Measurements from ENCODE around the gene MC2R. TPM values are rescaled to one million over a fixed set of nuclear protein-coding genes. Genes with fewer than 3 reads are reported as not detected.

MC2R gene
- total and polyA plus RNA-seq, 2 experiments from 2014 or later, result not detected

GRCh38 chr18:13893418-13893760, 21.9 kb downstream of the MC2R start:
- WGBS, 2 experiments (ENCODE audit: low coverage in 1 of 2, low lambda C conversion rate in 2 of 2, missing lambda C conversion rate in 2 of 2), result 34 to 45% methylated on average over 3 of the region's 3 CpGs
- no peaks in the 10 kb centered on the region for H3K36me3 ChIP-seq (ENCODE audit: low read depth)
- H4K20me1 ChIP-seq (ENCODE audit: insufficient read depth), result no peaks in the 10 kb centered on the region
- H3K27me3 ChIP-seq (replicated peaks; ENCODE audit: insufficient read depth), result no peaks in the 10 kb centered on the region
- in situ Hi-C loops (cut with MboI), result no loop called here
- no peak overlapping the region for H3K27ac ChIP-seq
- H3K9me3 ChIP-seq (ENCODE audit: low read depth), result no peaks in the 10 kb centered on the region
- H3K4me1 ChIP-seq (ENCODE audit: insufficient read depth), result no peaks in the 10 kb centered on the region
- H3K9ac ChIP-seq, result no peak overlapping the region
- H3K79me2 ChIP-seq (ENCODE audit: insufficient read depth), result no peaks in the 10 kb centered on the region
- H3K4me2 ChIP-seq (ENCODE audit: unreplicated experiment), result no peak overlapping the region
- H3F3A ChIP-seq (ENCODE audit: insufficient read depth), result no peaks in the 10 kb centered on the region
- TF ChIP-seq EZH2phosphoT487 (IDR thresholded peaks at IDR 0.05; ENCODE audit: insufficient read depth, low read depth), result no peak
- no peak for TF ChIP-seq EZH2 (IDR thresholded peaks at IDR 0.05; ENCODE audit: insufficient read depth, poor library complexity, severe bottlenecking)
- H2AFZ ChIP-seq, result no peak overlapping the region
- H3K9me2 ChIP-seq (ENCODE audit: insufficient read depth), result no peaks in the 10 kb centered on the region
- DNase-seq, result no peak
- H3K4me3 ChIP-seq, result no peak overlapping the region

GRCh38 chr18:13892098-13892497, 23.2 kb downstream of the MC2R start:
- Histone ChIP-seq H2AFZ (no peak overlapping the region), H3K9me2 (ENCODE audit: insufficient read depth) (no peaks in the 10 kb centered on the region), H3K27ac (no peak overlapping the region), H3K79me2 (ENCODE audit: insufficient read depth) (no peaks in the 10 kb centered on the region), H4K20me1 (ENCODE audit: insufficient read depth) (no peaks in the 10 kb centered on the region), H3K36me3 (ENCODE audit: low read depth) (no peaks in the 10 kb centered on the region), H3K9me3 (ENCODE audit: low read depth) (no peaks in the 10 kb centered on the region), H3K9ac (no peak overlapping the region), H3K4me1 (ENCODE audit: insufficient read depth) (no peaks in the 10 kb centered on the region), H3F3A (ENCODE audit: insufficient read depth) (no peaks in the 10 kb centered on the region), H3K27me3 (replicated peaks; ENCODE audit: insufficient read depth) (no peaks in the 10 kb centered on the region), H3K4me3 (no peak overlapping the region), H3K4me2 (ENCODE audit: unreplicated experiment) (no peak overlapping the region)
- 20 to 37% methylated on average over 2 to 5 of the region's 5 CpGs for WGBS, 2 experiments (ENCODE audit: low coverage in 1 of 2, low lambda C conversion rate in 2 of 2, missing lambda C conversion rate in 2 of 2)
- in situ Hi-C loops (cut with MboI), result no loop called here
- DNase-seq, result no peak
- no peak for TF ChIP-seq EZH2 (IDR thresholded peaks at IDR 0.05; ENCODE audit: insufficient read depth, poor library complexity, severe bottlenecking)
- TF ChIP-seq EZH2phosphoT487 (IDR thresholded peaks at IDR 0.05; ENCODE audit: insufficient read depth, low read depth), result no peak

- H4K20me1 ChIP-seq (ENCODE audit: insufficient read depth), result no peaks in the 10 kb centered on the region
- H3K4me1 ChIP-seq (ENCODE audit: insufficient read depth), result no peaks in the 10 kb centered on the region
- no peaks in the 10 kb centered on the region for H3K9me2 ChIP-seq (ENCODE audit: insufficient read depth)
- H3K36me3 ChIP-seq (ENCODE audit: low read depth), result no peaks in the 10 kb centered on the region
- no peak overlapping the region for H3K4me2 ChIP-seq (ENCODE audit: unreplicated experiment)
- no peaks in the 10 kb centered on the region for H3K9me3 ChIP-seq (ENCODE audit: low read depth)
- H3K79me2 ChIP-seq (ENCODE audit: insufficient read depth), result no peaks in the 10 kb centered on the region
- no peak overlapping the region for H2AFZ ChIP-seq
- H3K27ac ChIP-seq, result no peak overlapping the region
- TF ChIP-seq EZH2 (IDR thresholded peaks at IDR 0.05; ENCODE audit: insufficient read depth, poor library complexity, severe bottlenecking) (no peak), EZH2phosphoT487 (IDR thresholded peaks at IDR 0.05; ENCODE audit: insufficient read depth, low read depth) (no peak)
- WGBS, 2 experiments (ENCODE audit: low coverage in 1 of 2, low lambda C conversion rate in 2 of 2, missing lambda C conversion rate in 2 of 2), result 21 to 22% methylated on average over 8 of the region's 8 CpGs
- H3K27me3 ChIP-seq (replicated peaks; ENCODE audit: insufficient read depth), result no peaks in the 10 kb centered on the region
- no peak for DNase-seq
- H3K4me3 ChIP-seq, result no peak overlapping the region
- no peak overlapping the region for H3K9ac ChIP-seq
- H3F3A ChIP-seq (ENCODE audit: insufficient read depth), result no peaks in the 10 kb centered on the region
- in situ Hi-C loops (cut with MboI), result no loop called here
Measured at GRCh38 chr18:13890761-13891361, 24.5 kb downstream of the MC2R start.

GRCh38 chr18:13889671-13890070, 25.7 kb downstream of the MC2R start:
- H3F3A ChIP-seq (ENCODE audit: insufficient read depth), result no peaks in the 10 kb centered on the region
- H3K79me2 ChIP-seq (ENCODE audit: insufficient read depth), result no peaks in the 10 kb centered on the region
- H2AFZ ChIP-seq, result no peak overlapping the region
- no peaks in the 10 kb centered on the region for H4K20me1 ChIP-seq (ENCODE audit: insufficient read depth)
- H3K4me1 ChIP-seq (ENCODE audit: insufficient read depth), result no peaks in the 10 kb centered on the region
- no peak overlapping the region for H3K4me2 ChIP-seq (ENCODE audit: unreplicated experiment)
- H3K27ac ChIP-seq, result no peak overlapping the region
- no peak overlapping the region for H3K9ac ChIP-seq
- in situ Hi-C loops (cut with MboI), result no loop called here
- TF ChIP-seq EZH2phosphoT487 (IDR thresholded peaks at IDR 0.05; ENCODE audit: insufficient read depth, low read depth) (no peak), EZH2 (IDR thresholded peaks at IDR 0.05; ENCODE audit: insufficient read depth, poor library complexity, severe bottlenecking) (no peak)
- 28 to 34% methylated on average over 2 of the region's 2 CpGs for WGBS, 2 experiments (ENCODE audit: low coverage in 1 of 2, low lambda C conversion rate in 2 of 2, missing lambda C conversion rate in 2 of 2)
- no peak overlapping the region for H3K4me3 ChIP-seq
- no peaks in the 10 kb centered on the region for H3K9me2 ChIP-seq (ENCODE audit: insufficient read depth)
- H3K27me3 ChIP-seq (replicated peaks; ENCODE audit: insufficient read depth), result no peaks in the 10 kb centered on the region
- no peaks in the 10 kb centered on the region for H3K9me3 ChIP-seq (ENCODE audit: low read depth)
- H3K36me3 ChIP-seq (ENCODE audit: low read depth), result no peaks in the 10 kb centered on the region
- peak; percentile 27 for DNase-seq
